ENCODE measurements around the gene PCDHGB2.

PCDHGB2 gene

DNA sequence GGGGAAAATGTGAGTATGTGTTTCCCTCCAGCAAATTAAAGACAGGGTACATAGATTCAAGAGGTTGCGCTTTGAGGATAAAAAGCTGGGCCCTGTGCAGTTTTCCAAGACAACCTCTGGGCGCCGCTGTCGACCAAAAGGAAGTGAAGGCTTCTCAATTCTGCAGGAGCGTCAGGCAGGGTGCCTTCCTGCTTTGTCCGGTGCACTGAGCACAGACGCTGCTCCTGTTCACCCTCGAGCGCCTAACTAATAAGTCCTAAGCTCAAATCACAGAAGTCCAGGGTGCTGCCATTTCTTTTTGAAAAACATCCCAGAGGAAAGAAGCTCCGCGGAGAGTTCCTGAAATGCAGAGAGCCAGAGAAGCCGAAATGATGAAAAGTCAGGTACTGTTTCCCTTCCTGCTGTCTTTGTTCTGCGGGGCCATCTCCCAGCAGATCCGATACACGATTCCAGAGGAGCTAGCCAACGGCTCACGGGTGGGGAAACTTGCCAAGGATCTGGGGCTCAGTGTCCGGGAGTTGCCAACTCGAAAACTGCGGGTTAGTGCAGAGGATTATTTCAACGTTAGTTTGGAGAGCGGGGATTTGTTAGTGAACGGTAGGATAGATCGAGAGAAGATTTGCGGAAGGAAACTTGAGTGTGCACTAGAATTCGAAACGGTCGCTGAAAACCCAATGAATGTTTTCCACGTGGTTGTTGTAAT lies 9.7 kb upstream of the PCDHGB2 start, which contains the start of gene PCDHGB1:
Gene PCDHGB1, plus strand, starts transcription at position 183 of the 703 bp plus-strand sequence. Its CDS starts 162 bp downstream, at position 345.
- H3K4me1 ChIP-seq = no peaks in the 10 kb centered on the region
- H3K9me3 ChIP-seq = peaks cover 79% of the 10 kb centered on the region
- H3K27ac ChIP-seq = no peak within 1 kb of the TSS
- no peaks in the 10 kb centered on the region for H3K27me3 ChIP-seq
- TF ChIP-seq Cebpa-rat (IDR thresholded peaks at IDR 0.05) = no peak
- no peak within 1 kb of the TSS for H3K9ac ChIP-seq
- H4K20me1 ChIP-seq = no peaks in the 10 kb centered on the region
- H3K4me2 ChIP-seq = no peak within 1 kb of the TSS
- H3K36me3 ChIP-seq = no peaks in the 10 kb centered on the region
- H3K4me3 ChIP-seq = no peak within 1 kb of the TSS

DNA sequence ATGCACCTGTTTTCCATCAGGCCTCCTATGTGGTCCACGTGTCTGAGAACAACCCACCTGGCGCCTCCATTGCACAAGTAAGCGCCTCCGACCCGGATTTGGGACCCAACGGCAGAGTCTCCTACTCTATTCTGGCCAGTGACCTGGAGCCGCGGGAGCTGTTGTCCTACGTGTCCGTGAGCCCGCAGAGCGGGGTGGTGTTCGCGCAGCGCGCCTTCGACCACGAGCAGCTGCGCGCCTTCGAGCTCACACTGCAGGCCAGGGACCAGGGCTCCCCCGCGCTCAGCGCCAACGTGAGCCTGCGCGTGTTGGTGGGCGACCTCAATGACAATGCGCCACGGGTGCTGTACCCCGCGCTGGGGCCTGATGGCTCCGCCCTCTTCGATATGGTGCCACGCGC lies 8.2 kb upstream of the PCDHGB2 start:
- peaks cover 79% of the 10 kb centered on the region for H3K9me3 ChIP-seq
- H3K4me2 ChIP-seq = no peak overlapping the region
- H3K4me1 ChIP-seq = no peaks in the 10 kb centered on the region
- H3K27ac ChIP-seq = no peak overlapping the region
- no peaks in the 10 kb centered on the region for H4K20me1 ChIP-seq
- H3K9ac ChIP-seq = no peak overlapping the region
- no peak for TF ChIP-seq Cebpa-rat (IDR thresholded peaks at IDR 0.05)
- H3K27me3 ChIP-seq = no peaks in the 10 kb centered on the region
- no peak overlapping the region for H3K4me3 ChIP-seq
- no peaks in the 10 kb centered on the region for H3K36me3 ChIP-seq

DNA sequence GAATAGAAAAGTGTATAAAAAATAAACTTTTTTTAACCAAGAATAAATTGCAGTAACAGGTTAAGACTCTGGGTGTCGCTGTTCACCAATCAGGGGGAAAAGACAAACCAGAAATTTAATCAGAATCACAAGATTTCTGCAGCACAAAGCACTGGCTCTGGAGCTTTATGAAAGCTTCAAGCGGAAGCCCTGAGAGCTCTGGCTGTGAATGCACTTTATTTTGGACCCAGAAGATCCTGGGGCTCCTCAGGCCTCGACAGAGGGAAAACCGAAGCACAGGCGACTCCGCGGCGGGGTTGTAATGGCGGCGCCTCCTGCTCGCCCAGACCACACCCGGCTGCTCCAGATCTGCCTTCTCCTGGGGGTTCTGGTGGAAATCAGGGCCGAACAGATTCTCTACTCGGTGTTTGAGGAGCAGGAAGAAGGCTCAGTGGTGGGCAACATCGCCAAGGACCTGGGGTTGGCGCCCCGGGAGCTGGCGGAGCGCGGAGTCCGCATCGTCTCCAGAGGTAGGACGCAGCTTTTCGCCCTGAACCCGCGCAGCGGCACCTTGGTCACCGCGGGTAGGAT lies 4.8 kb upstream of the PCDHGB2 start, which contains the start of gene PCDHGA4:
Gene PCDHGA4, plus strand, starts transcription at position 122 of the 570 bp plus-strand sequence. Its CDS starts 87 bp downstream, at position 209.
- H4K20me1 ChIP-seq = no peaks in the 10 kb centered on the region
- no peak within 1 kb of the TSS for H3K4me3 ChIP-seq
- H3K9me3 ChIP-seq = peaks cover 67% of the 10 kb centered on the region
- H3K36me3 ChIP-seq = no peaks in the 10 kb centered on the region
- H3K4me2 ChIP-seq = no peak within 1 kb of the TSS
- H3K27ac ChIP-seq = no peak within 1 kb of the TSS
- H3K9ac ChIP-seq = no peak within 1 kb of the TSS
- no peak for TF ChIP-seq Cebpa-rat (IDR thresholded peaks at IDR 0.05)
- no peaks in the 10 kb centered on the region for H3K4me1 ChIP-seq
- no peaks in the 10 kb centered on the region for H3K27me3 ChIP-seq

DNA sequence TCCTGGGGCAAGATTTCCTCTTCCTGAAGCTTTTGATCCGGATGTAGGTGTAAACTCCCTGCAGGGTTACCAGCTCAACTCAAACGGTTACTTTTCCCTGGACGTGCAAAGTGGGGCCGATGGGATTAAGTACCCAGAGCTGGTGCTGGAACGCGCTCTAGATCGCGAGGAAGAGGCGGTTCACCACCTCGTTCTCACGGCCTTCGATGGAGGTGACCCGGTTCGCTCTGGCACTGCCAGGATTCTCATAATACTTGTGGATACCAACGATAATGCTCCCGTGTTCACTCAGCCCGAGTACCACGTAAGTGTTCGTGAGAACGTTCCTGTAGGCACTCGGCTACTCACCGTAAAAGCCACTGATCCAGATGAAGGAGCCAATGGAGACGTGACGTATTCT lies 4.2 kb upstream of the PCDHGB2 start:
- no peak overlapping the region for H3K4me3 ChIP-seq
- no peaks in the 10 kb centered on the region for H3K27me3 ChIP-seq
- peaks cover 67% of the 10 kb centered on the region for H3K9me3 ChIP-seq
- H3K4me1 ChIP-seq = no peaks in the 10 kb centered on the region
- no peak overlapping the region for H3K27ac ChIP-seq
- no peaks in the 10 kb centered on the region for H3K36me3 ChIP-seq
- H3K4me2 ChIP-seq = no peak overlapping the region
- H3K9ac ChIP-seq = no peak overlapping the region
- H4K20me1 ChIP-seq = no peaks in the 10 kb centered on the region
- TF ChIP-seq Cebpa-rat (IDR thresholded peaks at IDR 0.05) = no peak

DNA sequence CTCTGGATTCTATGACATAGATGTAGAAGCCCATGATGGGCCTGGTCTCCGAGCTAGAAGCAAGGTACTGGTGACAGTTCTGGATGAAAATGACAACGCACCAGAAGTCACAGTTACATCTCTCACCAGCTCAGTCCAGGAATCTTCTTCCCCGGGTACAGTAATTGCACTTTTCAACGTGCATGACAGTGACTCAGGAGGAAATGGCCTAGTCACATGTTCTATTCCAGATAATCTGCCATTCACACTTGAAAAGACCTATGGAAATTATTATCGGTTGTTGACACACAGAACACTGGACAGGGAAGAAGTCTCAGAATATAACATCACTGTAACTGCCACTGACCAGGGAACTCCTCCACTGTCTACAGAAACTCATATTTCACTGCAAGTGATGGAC lies 3.7 kb upstream of the PCDHGB2 start:
- no peaks in the 10 kb centered on the region for H4K20me1 ChIP-seq
- H3K36me3 ChIP-seq = no peaks in the 10 kb centered on the region
- TF ChIP-seq Cebpa-rat (IDR thresholded peaks at IDR 0.05) = no peak
- H3K4me2 ChIP-seq = no peak overlapping the region
- H3K9ac ChIP-seq = no peak overlapping the region
- H3K27ac ChIP-seq = no peak overlapping the region
- H3K4me3 ChIP-seq = no peak overlapping the region
- peaks cover 67% of the 10 kb centered on the region for H3K9me3 ChIP-seq
- no peaks in the 10 kb centered on the region for H3K4me1 ChIP-seq
- H3K27me3 ChIP-seq = no peaks in the 10 kb centered on the region

DNA sequence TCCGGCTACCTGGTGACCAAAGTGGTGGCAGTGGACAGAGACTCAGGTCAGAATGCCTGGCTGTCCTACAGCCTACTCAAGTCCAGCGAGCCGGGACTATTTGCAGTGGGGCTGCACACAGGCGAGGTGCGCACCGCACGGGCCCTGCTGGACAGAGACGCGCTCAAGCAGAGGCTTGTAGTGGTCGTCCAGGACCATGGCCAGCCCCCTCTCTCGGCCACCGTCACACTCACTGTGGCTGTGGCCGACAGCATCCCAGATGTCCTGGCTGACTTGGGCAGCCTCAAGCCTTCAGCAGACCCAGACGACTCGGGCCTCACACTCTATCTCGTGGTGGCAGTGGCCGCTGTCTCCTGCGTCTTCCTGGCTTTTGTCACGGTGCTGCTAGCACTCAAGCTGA lies 2.8 kb upstream of the PCDHGB2 start:
- no peak overlapping the region for H3K9ac ChIP-seq
- H3K4me2 ChIP-seq = no peak overlapping the region
- H3K4me1 ChIP-seq = no peaks in the 10 kb centered on the region
- H3K36me3 ChIP-seq = no peaks in the 10 kb centered on the region
- no peak overlapping the region for H3K27ac ChIP-seq
- no peaks in the 10 kb centered on the region for H4K20me1 ChIP-seq
- peaks cover 67% of the 10 kb centered on the region for H3K9me3 ChIP-seq
- H3K27me3 ChIP-seq = no peaks in the 10 kb centered on the region
- no peak overlapping the region for H3K4me3 ChIP-seq
- no peak for TF ChIP-seq Cebpa-rat (IDR thresholded peaks at IDR 0.05)

DNA sequence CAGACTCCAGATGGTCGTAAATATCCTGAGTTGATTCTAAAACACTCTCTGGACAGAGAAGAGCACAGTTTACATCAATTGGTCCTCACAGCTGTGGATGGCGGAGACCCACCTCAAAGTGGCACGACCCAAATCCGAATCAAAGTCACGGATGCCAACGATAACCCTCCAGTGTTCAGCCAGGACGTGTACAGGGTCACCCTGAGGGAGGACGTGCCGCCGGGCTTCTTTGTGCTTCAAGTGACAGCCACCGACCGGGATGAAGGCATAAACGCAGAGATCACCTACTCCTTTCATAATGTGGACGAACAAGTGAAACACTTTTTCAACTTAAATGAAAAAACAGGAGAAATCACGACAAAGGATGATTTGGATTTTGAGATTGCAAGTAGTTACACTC lies 891 bp downstream of the PCDHGB2 start:
- TF ChIP-seq Cebpa-rat (IDR thresholded peaks at IDR 0.05) = no peak
- Histone ChIP-seq H3K4me3 (no peak overlapping the region), H3K27ac (no peak overlapping the region), H3K36me3 (no peaks in the 10 kb centered on the region), H3K9me3 (peaks cover 78% of the 10 kb centered on the region), H3K4me2 (no peak overlapping the region), H3K4me1 (no peaks in the 10 kb centered on the region), H4K20me1 (no peaks in the 10 kb centered on the region), H3K9ac (no peak overlapping the region), H3K27me3 (no peaks in the 10 kb centered on the region)

DNA sequence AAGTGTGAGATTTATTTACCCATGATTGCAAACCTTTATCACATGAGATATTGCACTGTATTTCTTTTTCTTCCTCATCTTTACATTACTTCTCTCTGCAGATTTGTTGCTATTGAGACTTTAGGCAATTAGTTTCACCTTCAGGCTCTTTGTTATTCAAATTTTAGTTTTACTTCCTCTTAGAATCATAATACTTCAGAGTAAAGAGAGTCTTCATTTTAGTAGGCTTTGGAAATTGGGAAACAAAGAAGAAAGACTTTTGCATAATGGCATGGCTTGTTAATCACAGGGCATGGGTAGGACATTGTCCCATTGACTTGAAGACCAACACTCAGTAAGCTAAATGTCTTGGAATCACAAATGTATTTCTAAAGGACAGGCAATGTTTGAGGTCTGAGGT lies 2.9 kb downstream of the PCDHGB2 start:
- no peak overlapping the region for H3K9ac ChIP-seq
- no peak overlapping the region for H3K4me3 ChIP-seq
- H3K4me1 ChIP-seq = no peaks in the 10 kb centered on the region
- H3K27me3 ChIP-seq = no peaks in the 10 kb centered on the region
- TF ChIP-seq Cebpa-rat (IDR thresholded peaks at IDR 0.05) = no peak
- no peak overlapping the region for H3K4me2 ChIP-seq
- no peaks in the 10 kb centered on the region for H4K20me1 ChIP-seq
- H3K36me3 ChIP-seq = no peaks in the 10 kb centered on the region
- peaks cover 74% of the 10 kb centered on the region for H3K9me3 ChIP-seq
- H3K27ac ChIP-seq = no peak overlapping the region

DNA sequence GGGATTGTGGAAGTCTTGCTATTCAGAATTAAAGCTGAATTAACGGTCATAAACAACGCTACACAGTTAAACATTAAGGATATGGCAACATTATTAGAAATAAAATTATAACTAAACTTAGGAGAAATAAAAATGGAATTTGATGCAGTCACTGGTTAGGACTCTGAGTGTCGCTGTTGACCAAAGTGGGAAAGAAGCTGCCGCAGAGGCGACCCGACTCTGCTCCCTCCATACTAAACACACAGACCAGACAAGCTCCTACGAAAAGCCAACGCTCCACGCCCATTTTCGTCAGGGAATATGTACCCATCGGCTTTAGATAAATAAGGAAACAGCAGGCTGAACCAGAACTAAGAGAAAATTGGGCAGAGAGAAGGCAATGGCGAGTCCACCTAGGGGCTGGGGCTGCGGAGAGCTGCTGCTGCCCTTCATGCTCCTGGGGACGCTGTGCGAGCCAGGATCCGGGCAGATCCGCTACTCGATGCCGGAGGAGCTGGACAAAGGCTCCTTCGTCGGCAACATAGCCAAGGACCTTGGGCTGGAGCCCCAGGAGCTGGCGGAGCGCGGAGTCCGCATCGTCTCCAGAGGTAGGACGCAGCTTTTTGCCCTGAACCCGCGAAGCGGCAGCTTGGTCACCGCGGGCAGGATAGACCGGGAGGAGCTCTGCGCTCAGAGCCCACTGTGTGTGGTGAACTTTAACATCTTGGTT lies 4.3 kb downstream of the PCDHGB2 start, which contains the start of gene PCDHGA5:
Gene PCDHGA5, plus strand, starts transcription at position 211 of the 709 bp plus-strand sequence. Its CDS starts 169 bp downstream, at position 380.
- TF ChIP-seq Cebpa-rat (IDR thresholded peaks at IDR 0.05) = no peak
- H3K27me3 ChIP-seq = no peaks in the 10 kb centered on the region
- no peak within 1 kb of the TSS for H3K27ac ChIP-seq
- H3K4me3 ChIP-seq = no peak within 1 kb of the TSS
- H4K20me1 ChIP-seq = no peaks in the 10 kb centered on the region
- H3K9me3 ChIP-seq = peaks cover 74% of the 10 kb centered on the region
- H3K36me3 ChIP-seq = no peaks in the 10 kb centered on the region
- no peak within 1 kb of the TSS for H3K9ac ChIP-seq
- H3K4me1 ChIP-seq = no peaks in the 10 kb centered on the region
- H3K4me2 ChIP-seq = no peak within 1 kb of the TSS

All from BLaER1 (cell line).